ENCODE measurements around the gene CFAP221. TPM values are rescaled to one million over a fixed set of nuclear protein-coding genes. Genes with fewer than 3 reads are reported as not detected.

CFAP221 gene
- polyA plus RNA-seq, 1 experiment: 0.12 TPM

DNA sequence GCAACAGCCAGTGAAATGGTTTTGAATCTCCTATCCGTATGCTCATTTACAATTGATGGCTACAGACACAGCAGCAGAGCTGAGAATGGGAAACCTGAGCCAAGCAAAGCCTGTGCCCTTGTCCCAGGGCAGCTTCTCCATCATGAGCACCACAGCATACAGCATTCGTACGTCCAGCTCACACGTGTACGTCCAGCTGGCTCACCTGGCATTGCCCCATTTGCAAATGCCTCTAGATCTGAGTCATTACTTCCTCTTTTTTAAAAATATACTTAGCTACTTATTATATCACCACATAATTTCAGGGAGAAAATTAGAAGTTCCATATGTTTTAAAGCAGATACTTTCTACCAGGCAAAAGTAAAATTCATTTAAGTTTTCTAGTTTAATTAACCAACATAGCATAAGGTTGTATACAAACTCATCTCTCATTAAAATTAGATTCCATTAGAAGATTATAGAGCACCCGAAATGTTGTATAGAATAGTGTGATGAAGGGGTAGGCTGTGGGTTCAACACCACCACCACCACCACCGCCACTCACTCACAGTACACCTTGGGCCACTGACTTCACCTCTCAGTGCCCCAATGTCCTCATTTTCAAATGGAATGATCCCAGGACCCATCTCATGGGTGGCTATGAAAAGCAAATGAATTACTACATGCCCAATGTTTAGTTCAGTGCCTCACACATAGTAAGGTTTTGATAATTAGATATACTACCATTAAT, 103.4 kb downstream of the CFAP221 start:
- H3K27me3 ChIP-seq (ENCODE audit: control insufficient read depth, insufficient read depth, low read length): no peaks in the 10 kb centered on the region
- no peaks in the 10 kb centered on the region for H3K36me3 ChIP-seq (ENCODE audit: control insufficient read depth, insufficient read depth, low read length)
- no peak for DNase-seq (ENCODE audit: low read depth)
- ChIA-PET CTCF (no interaction called here), POLR2A (no interaction called here)
- H3K4me3 ChIP-seq (ENCODE audit: low read depth, low read length): no peak overlapping the region
- TF ChIP-seq CTCF (IDR thresholded peaks at IDR 0.05; ENCODE audit: insufficient read depth, low read depth, low read length): no peak

- DNase-seq (ENCODE audit: low read depth): no peak
- ChIA-PET CTCF (interaction anchor here (1.0 to 1.9 kb wide), 7 partner anchors 7 to 525 kb away, joined by 3 to 12 read pairs (median 4); no protein-coding TSS in a partner anchor), POLR2A (no interaction called here)
- Histone ChIP-seq H3K36me3 (ENCODE audit: control insufficient read depth, insufficient read depth, low read length) (no peaks in the 10 kb centered on the region), H3K27me3 (ENCODE audit: control insufficient read depth, insufficient read depth, low read length) (no peaks in the 10 kb centered on the region), H3K4me3 (ENCODE audit: low read depth, low read length) (no peak overlapping the region)
- TF ChIP-seq CTCF (IDR thresholded peaks at IDR 0.05; ENCODE audit: insufficient read depth, low read depth, low read length): no peak
Observed at GRCh38 chr2:119649364-119649917, 105.2 kb downstream of the CFAP221 start.

DNA sequence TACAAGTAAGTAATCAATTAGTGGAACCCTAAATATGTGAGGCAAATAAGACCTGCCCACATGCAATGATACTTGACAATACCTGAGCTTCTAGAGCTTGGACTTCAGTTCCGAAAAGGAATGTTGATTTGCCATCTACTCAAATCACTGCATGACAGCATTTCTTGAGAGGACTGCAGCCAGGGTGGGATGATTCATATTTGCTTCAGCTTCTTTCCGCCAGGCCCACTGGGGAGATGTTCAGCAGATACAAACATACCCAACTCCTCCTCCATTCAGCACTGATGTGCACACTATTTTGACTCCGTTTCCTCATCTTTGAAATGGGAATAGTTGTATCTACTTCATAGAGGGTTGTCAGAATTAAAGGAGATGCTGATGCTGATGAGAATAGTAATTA, 106.0 kb downstream of the CFAP221 start:
- no peak for TF ChIP-seq CTCF (IDR thresholded peaks at IDR 0.05; ENCODE audit: insufficient read depth, low read depth, low read length)
- Histone ChIP-seq H3K36me3 (ENCODE audit: control insufficient read depth, insufficient read depth, low read length) (no peaks in the 10 kb centered on the region), H3K27me3 (ENCODE audit: control insufficient read depth, insufficient read depth, low read length) (no peaks in the 10 kb centered on the region), H3K4me3 (ENCODE audit: low read depth, low read length) (no peak overlapping the region)
- CTCF ChIA-PET: interaction anchor here (1.4 to 1.9 kb wide), 6 partner anchors 8 to 524 kb away, joined by 3 to 12 read pairs (median 5); no protein-coding TSS in a partner anchor
- no peak for DNase-seq (ENCODE audit: low read depth)
- POLR2A ChIA-PET: no interaction called here

- no peak overlapping the region for H3K4me3 ChIP-seq (ENCODE audit: low read depth, low read length)
- no peak for DNase-seq (ENCODE audit: low read depth)
- peaks cover 1% of the 10 kb centered on the region; the same call in 1 of the 2 replicates for H3K27me3 ChIP-seq (ENCODE audit: control insufficient read depth, insufficient read depth, low read length)
- ChIA-PET CTCF (interaction anchor here (1.4 to 1.9 kb wide), 4 partner anchors 9 to 14 kb away, joined by 4 to 12 read pairs (median 7); no protein-coding TSS in a partner anchor), POLR2A (no interaction called here)
- no peak for TF ChIP-seq CTCF (IDR thresholded peaks at IDR 0.05; ENCODE audit: insufficient read depth, low read depth, low read length)
- no peaks in the 10 kb centered on the region for H3K36me3 ChIP-seq (ENCODE audit: control insufficient read depth, insufficient read depth, low read length)
Observed at GRCh38 chr2:119650846-119651370, 106.7 kb downstream of the CFAP221 start.

DNA sequence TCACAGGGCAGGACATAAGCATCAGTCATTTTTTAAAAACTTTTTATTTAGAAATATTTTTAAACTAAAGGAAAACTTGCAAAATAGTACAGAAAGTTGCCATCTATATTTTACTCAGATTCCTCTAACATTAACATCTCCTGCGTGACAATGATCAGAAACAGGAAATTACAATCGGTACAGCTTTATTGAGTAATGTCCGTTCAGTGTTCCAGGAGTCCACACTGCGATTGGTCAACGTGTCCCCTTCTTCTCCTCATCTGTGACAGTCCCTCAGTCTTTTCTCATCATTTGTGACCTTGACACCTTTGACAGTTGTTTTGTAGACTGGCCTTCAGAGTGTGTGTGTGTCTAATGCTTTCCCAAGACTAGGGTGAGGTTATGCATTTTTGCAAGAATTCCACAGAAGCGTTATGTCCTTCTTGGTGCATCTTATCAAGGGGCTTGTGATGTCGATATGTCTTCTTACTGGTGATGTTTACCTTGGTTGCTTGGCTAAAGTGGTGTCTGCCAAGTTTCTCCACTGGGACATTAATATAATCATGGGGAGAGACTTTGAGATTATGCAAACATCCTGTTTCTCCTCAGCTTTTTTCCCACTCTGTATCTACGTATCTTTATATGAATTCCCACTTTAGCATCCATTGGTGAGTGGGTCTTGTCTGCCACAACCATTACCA, 113.4 kb downstream of the CFAP221 start:
- DNase-seq (ENCODE audit: low read depth): no peak
- peaks cover 1% of the 10 kb centered on the region; the same call in 1 of the 2 replicates for H3K27me3 ChIP-seq (ENCODE audit: control insufficient read depth, insufficient read depth, low read length)
- H3K4me3 ChIP-seq (ENCODE audit: low read depth, low read length): no peak overlapping the region
- H3K36me3 ChIP-seq (ENCODE audit: control insufficient read depth, insufficient read depth, low read length): no peaks in the 10 kb centered on the region
- TF ChIP-seq CTCF (IDR thresholded peaks at IDR 0.05; ENCODE audit: insufficient read depth, low read depth, low read length): no peak
- ChIA-PET POLR2A (no interaction called here), CTCF (interaction anchor here (0.8 to 2.4 kb wide), 3 partner anchors 11 to 17 kb away, joined by 3 to 16 read pairs (median 4); no protein-coding TSS in a partner anchor)

Measured in BJ (cell line).